HG03139 (cell line): Measurements from ENCODE around the gene ARIH2.
"Not testable (repeated sequence)": the region's sequence is repeated elsewhere in the genome, so short reads cannot be mapped to it uniquely, and the experiment has no call there.

Experiments
- ATAC-seq: cut with Tn5 transposase; IDR thresholded peaks from one replicate; pipeline ENCODE4 v1.9.1; 2021; ENCODE audit not compliant: unreplicated experiment

Gene ARIH2

DNA sequence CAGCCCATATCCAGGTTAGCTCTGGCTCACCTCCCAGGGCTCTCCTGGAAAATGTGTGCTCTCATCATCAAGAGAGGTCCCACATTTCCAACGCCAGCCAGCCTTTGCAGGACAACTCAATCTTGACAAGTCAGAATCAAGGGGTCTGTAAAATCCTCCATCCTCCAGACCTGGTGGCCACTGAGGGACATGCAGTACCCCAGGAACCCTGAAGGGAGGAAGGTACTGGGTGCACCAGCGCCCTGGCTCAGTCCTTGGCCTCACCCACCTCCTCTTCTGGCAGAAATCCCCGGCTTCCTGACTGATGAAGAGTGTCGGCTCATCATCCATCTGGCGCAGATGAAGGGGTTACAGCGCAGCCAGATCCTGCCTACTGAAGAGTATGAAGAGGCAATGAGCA, 82.5 kb downstream of the ARIH2 start:
- ATAC-seq: no peak

DNA sequence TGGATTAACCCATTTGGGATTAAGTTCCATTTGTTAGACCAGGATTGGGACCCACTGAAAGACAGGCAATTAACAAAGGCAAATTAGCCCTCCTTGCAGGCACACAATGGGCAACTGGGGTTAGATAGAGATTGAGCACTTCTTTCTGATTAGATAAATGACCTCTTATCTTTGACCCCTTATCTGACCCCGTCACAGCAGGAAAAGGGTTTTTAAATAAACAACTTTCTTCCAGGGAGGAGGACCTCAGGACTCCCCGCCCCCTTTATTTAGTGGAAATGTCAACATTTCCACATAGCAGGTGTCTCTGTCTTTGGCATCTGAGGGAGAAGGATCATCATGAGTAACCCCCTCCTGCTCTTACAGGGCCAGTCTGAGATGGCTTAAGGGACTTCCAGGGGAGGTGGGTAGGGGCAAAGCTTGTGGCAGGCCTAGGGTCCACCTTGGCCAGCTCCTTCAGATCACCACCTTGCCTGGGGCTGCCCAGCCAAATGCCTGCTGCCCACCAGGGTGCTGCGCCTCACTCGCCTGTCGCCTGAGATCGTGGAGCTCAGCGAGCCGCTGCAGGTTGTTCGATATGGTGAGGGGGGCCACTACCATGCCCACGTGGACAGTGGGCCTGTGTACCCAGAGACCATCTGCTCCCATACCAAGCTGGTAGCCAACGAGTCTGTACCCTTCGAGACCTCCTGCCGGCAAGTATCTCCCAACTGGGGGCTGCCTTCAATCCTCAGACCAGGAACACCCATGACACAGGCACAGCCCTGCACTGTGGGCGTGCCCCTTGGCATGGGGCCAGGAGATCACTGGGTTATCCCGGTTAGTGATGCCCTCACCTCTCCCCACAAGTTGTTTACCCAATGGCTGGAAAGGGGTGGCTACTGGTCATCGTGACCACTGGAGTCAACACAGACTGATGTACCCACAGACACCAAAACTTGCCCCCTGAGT, 86.0 kb downstream of the ARIH2 start:
- ATAC-seq: no peak

DNA sequence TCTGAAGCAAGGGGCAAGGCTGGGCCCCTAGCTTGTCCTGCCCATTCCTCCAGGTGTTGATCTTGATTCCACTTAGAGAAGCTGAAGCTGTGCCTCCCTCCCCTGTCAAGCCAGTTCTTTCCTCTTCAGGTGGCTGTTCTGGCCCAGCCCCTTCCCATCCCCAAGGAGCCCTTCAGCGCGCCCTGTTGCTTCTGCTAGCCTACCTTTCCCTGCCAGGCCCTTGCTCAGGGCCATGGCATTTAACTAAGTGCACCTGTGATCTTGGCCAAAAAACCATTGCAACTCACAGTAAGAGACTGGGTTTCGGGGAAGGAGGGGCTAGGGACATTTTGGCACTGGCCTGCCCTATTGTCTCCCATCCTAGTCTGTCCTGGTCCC, 86.7 kb downstream of the ARIH2 start:
- no peak for ATAC-seq

DNA sequence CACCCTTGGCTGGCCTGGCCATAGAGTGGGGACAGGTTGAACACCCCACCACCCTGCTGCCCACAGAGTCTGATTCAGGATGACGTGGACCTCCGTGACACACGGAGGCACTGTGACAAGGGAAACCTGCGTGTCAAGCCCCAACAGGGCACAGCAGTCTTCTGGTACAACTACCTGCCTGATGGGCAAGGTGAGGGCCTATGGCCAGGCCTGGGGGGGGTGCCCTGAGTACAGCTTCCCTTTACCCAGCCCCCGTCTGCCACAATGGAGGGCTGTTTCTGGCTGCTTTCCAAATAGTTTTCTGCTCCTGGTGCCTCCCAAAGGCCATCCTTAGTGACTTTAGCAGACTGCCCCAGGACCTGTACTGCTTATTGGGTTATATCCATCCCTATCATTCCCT, 87.4 kb downstream of the ARIH2 start:
- ATAC-seq: no peak

DNA sequence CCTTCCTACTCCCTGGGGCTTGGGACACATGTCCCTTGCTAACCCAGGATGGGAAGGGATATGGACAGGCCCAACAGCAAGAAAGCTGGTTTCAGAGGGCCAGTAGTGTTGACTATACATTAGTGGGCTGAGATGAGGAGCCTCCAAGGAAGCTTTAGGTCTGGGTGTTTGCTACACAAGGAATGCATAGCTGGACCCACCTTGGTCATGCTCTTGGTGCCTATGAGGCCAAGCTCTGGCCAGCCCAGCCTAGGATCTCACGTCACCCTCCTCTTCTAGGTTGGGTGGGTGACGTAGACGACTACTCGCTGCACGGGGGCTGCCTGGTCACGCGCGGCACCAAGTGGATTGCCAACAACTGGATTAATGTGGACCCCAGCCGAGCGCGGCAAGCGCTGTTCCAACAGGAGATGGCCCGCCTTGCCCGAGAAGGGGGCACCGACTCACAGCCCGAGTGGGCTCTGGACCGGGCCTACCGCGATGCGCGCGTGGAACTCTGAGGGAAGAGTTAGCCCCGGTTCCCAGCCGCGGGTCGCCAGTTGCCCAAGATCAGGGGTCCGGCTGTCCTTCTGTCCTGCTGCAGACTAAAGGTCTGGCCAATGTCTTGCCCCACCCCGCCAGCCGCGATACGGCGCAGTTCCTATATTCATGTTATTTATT, 87.9 kb downstream of the ARIH2 start:
- no peak for ATAC-seq

DNA sequence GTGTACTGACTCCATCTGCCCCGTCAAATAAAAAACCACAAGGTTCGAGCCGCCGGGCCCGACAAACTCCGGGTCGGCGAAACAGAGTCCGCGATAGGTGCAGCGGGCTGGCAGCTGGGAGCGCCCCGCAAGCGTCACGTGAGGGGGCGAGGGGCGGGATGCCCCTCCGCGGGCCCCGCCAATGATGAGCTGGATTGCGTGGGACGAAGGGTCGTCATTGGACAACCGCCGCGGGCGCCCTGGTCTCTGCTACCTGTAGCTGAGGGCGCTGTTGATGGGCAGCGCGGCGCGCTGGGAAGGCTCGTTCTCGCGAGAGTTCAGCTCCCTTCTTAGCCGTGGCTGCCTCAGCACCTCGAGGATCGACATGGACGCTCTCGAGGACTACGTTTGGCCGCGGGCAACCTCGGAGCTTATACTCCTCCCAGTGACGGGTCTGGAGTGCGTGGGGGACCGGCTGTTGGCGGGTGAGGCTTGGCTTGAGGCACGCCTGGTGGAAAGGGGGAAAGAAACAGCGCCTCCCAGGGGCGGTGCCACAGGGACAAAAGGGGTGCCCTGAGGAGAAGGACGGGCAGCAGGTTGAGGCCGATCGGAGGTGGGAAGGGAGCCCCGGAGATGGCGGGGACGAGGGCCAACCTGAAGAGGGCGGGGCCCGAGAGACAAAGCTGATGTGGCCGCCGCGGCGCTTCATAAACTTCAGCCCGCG, 88.6 kb downstream of the ARIH2 start, which contains the start of gene WDR6:
Gene WDR6 (plus strand): TSS at position 324 of the 703 bp plus-strand sequence. CDS start 41 bp downstream, at position 365.
- ATAC-seq: peak; percentile 84

DNA sequence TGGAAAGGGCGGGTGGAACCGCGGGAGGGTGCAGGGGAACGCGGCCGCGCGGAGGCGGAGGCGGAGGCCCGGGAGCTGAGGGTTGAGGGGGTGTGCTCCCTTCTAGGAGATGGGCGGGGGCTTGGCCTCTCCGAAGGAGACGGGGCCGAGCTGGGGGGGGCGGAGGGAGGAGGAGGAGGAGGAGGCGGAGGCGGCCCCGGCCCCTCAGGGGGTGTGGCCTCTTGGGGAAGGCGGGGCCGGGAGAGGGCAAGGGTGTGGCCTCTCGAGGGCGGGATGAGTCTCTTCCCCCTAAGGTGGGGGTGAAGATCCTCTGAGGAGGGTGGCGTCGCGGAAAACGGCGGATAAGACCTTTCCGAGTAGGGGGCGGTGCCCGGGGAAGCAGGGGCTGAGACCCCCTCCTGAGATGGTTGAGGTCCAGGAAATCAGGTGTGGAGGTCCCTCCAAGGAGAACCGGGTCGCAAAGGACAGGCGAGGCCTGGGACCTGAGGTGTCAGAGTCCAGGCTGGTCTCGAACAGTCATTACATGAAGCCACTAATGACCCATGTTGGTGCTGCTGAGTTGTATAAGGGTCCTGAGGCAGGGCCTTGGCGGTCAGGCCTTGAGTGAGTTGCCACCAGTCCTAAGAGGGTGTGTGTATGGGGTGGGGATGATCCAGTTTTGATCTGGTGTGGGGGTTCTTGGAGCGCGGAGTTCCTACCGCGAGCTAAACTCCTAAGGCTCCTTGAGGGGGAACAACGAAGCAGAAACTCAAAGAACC, 89.3 kb downstream of the ARIH2 start:
- ATAC-seq: peak; percentile 26

DNA sequence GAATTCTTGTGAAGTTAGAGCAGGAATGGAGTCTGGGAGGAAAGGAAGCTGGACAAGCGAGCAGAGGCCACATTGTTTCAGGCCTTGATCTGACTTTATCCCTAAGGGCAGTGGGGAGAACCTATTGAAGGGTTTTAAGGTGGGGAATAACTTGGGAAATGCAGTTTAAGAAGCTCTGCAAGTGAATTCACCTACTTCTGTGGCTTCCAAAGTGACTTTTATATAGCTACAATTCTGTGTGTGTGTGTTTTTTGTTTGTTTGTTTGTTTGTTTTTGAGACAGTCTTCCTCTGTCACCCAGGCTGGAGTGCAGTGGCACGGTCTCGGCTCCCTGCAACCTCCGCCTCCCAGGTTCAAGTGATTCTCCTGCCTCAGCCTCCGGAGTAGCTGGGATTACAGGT, 90.0 kb downstream of the ARIH2 start:
- not testable (repeated sequence) for ATAC-seq

DNA sequence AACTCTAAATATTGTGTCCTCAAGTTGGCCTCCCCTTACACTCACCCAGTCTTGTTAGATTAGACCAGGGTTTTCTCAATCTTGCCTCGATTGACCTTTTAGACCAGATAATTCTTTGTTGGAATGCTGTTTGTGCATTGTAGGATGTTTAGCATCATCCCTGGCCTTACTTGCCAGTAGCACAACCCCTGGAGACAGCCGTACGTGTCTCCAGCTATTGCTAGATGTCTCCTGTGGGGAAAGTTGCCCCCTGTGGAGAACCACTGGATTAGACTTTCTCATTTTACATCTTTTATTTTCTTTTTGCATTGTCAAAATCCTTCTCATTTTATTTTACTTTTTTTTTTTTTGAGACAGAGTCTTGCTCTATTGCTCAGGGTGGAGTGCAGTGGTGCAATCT, 90.8 kb downstream of the ARIH2 start:
- no peak for ATAC-seq

DNA sequence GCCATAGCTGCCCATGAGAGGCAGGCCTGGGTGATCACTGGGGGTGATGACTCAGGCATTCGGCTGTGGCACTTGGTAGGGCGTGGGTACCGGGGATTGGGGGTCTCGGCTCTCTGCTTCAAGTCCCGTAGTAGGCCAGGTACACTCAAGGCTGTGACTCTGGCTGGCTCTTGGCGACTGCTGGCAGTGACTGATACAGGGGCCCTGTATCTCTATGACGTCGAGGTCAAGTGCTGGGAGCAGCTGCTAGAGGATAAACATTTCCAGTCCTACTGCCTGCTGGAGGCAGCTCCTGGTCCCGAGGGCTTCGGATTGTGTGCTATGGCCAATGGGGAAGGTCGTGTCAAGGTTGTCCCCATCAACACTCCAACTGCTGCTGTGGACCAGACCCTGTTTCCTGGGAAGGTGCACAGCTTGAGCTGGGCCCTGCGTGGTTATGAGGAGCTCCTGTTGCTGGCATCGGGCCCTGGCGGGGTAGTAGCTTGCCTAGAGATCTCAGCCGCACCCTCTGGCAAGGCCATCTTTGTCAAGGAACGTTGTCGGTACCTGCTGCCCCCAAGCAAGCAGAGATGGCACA, 93.9 kb downstream of the ARIH2 start:
- ATAC-seq: no peak

DNA sequence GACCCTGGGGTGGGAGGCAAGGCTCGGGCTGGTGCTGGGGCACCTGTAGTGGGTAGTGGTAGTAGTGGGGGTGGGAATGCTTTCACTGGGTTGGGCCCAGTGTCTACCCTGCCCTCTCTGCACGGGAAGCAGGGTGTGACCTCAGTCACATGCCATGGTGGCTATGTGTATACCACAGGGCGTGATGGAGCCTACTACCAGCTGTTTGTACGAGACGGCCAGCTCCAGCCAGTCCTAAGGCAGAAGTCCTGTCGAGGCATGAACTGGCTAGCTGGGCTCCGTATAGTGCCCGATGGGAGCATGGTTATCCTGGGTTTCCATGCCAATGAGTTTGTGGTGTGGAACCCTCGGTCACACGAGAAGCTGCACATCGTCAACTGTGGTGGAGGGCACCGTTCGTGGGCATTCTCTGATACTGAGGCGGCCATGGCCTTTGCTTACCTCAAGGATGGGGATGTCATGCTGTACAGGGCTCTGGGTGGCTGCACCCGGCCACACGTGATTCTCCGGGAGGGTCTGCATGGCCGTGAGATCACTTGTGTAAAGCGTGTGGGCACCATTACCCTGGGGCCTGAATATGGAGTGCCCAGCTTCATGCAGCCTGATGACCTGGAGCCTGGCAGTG, 94.6 kb downstream of the ARIH2 start:
- ATAC-seq: no peak

DNA sequence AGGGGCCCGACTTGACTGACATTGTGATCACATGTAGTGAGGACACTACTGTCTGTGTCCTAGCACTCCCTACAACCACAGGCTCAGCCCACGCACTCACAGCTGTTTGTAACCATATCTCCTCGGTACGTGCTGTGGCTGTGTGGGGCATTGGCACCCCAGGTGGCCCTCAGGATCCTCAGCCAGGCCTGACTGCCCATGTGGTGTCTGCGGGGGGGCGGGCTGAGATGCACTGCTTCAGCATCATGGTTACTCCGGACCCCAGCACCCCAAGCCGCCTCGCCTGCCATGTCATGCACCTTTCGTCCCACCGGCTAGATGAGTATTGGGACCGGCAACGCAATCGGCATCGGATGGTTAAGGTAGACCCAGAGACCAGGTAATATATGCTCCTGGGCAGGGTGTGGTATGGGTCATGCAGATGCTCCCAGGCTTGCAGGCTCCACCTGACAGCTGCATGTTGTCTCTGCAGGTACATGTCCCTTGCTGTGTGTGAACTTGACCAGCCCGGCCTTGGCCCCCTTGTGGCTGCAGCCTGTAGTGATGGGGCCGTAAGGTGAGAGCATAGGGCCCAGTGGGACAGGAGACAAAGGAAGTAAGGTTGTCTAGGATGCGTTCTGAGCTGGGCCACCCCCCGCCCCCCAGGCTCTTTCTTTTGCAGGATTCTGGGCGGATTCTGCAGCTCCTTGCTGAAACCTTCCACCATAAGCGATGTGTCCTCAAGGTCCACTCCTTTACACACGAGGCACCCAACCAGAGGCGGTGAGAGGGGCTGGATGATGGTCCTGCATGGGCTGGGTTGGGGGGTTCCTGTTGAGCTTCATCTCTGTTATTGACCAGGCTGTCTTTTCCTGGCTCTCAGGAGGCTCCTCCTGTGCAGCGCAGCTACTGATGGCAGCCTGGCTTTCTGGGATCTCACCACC, 95.4 kb downstream of the ARIH2 start:
- no peak for ATAC-seq

DNA sequence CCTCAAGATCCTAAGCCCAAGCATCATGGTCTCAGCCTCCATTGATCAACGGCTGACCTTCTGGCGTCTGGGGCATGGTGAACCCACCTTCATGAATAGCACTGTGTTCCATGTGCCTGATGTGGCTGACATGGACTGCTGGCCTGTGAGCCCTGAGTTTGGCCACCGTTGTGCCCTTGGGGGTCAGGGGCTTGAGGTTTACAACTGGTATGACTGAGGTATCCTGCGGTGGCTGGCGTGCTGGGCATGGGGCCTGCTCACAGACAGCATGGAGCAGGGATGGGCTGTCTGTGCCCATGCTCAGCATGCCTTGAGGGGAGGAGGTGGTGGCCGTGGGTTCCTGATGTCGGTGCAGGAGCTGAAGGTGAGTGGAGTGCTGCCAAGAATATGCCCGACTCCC, 96.4 kb downstream of the ARIH2 start:
- ATAC-seq: no peak

DNA sequence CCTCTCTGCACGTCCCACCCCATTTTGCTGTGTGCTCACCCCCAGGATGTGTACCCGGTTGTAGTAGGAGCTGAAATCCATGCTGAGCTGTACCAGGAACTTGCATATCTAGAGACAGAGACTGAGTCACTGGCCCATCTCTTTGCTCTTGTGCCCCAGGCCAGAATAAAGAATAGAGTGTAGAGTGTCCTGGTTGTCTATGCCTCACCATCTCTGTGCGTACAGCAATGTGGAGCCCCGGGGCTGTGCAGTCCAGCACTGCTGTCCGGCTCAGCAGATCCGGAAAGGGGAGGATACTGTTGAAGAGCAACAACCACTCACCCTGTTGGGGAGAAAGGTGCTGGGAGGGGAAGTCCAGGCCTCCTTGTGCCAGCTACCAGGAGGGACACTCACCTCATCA, 97.1 kb downstream of the ARIH2 start:
- no peak for ATAC-seq

DNA sequence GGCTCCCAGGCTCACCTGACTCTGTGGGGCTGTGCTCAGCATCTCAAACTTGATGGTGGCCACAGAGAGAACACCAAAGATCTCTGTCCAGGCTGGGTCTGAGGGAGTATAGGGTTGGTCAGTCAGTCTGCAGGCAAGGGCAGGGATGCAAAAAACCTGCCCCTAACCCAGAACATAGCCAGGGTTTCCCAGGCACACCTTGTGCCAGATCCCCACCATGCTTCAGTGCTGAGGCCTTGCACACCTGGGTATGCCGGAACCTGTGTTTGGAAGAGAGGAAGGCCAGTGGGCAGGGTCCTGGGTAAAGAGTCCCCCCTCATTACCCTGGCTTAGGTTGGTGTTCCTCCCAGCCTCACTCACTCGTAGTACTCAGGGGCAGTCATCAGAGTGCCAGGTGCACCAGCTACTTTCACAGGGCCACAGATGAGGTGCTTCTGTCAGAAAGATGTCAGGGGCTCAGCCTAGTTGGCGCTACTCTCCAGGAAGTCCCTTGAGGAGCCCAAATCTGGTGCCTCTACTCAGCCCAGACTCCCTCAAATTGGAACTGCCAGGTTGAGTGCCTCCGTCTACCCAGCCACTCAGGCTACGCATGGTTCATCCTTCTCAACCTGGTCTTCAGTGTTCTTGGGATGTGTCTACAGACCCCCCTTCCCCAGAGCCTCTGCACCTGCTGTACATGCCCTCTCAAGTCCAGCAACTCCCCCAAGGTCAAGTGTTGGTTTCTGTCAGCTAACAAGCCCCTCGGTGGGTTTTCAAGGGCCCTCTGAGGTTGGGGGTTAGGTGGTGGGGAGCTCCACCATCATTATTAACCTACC, 98.0 kb downstream of the ARIH2 start:
- ATAC-seq: no peak

DNA sequence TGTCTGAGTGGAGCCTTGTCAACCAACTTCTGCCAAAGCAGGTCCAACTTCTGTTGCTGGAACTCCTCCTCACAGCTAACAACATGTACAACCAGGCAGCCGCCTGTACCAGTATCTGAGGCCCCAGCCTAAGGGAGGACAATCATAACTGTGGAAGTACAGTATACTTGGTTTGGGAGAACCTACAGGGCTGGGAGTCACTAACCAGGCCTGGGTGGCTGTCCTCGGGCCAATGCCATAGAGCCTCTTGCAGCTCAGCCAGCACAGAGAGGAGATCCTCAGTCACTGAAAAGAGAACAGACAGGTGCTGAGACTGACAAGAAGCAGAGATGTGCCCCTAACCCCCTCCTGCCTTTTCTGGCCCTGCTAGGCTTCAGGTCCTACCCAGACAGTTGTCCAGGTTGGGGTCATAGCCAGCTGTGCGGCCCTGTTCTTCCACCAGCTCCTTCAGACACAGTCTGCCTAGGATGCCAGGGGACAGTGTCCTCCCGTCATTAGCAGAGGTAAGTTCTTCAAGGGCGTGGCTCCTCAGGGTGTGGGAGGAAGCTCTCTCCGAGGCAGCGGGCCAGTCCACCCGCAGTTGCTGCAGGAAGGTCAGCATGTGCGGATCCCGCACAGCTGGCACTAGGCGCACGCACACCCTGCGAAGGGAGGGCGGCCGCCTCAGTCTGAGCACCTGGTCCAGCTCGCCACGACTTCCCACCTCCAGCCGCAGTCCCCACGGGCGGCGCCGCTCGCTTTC, 98.8 kb downstream of the ARIH2 start:
- no peak for ATAC-seq

DNA sequence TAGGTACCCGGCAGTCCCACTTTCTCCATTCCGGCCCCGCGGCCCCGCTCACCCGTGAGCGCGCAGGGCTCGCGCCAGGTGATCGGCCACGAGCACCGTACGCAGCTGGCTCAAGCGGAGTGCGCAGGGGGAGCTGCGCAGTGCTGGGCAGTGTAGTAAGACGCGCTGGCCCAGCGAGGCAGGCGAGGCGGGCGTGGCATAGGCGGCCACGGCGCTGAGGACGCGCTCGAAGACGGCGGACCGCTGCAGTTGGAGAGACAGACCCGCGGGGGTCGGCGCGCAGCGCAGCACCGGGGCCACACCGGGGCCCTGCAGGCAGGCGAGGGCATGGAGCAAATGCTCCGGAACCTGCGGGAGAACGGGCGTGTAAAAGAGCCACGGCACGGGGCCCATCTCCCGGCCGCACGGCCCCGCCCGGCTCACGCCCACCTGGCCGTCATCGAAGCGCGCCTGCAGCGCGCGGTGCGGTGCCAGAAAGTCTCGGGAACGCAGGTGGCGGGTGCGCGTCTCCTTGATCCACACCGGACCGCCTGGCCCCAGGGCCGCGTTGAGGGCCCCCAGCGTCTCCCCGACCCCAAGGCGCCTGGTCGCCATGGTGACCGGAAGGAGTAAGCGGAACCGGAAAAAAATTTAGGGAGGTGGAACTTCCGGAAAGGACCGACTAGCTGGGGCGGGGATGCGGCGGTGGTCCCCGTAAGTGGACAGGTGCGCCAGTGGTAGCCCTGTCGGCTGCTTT, 99.5 kb downstream of the ARIH2 start, which contains the start of gene DALRD3:
Gene DALRD3 (minus strand): TSS at position 610 of the 736 bp plus-strand sequence. CDS start 16 bp downstream, at position 594.
- no peak for ATAC-seq
